AG09309 (cell line): ENCODE results near the gene PTMS.
A peak's percentile ranks its signal among the peaks of the same experiment; 100 is the strongest.

Experiments used
- DNase-seq: peaks from one replicate; pipeline ENCODE4 v3.0.0-alpha.2; 2010; ENCODE audit warnings: low read depth
- H3K4me3 ChIP-seq: 2 replicates; pipeline ENCODE4 v1.5.1; 2011; ENCODE audit warnings: mild to moderate bottlenecking, low read depth, low read length, moderate library complexity; ENCODE audit not compliant: control insufficient read depth
- TF ChIP-seq, protein P1 (sequence below): IDR thresholded peaks from 2 replicates; pipeline ENCODE4 v1.5.1; 2011; ENCODE audit warnings: mild to moderate bottlenecking, low read depth, low read length, inconsistent platforms; ENCODE audit not compliant: insufficient read depth, control insufficient read depth; ENCODE audit errors: missing control alignments

PTMS gene

DNA sequence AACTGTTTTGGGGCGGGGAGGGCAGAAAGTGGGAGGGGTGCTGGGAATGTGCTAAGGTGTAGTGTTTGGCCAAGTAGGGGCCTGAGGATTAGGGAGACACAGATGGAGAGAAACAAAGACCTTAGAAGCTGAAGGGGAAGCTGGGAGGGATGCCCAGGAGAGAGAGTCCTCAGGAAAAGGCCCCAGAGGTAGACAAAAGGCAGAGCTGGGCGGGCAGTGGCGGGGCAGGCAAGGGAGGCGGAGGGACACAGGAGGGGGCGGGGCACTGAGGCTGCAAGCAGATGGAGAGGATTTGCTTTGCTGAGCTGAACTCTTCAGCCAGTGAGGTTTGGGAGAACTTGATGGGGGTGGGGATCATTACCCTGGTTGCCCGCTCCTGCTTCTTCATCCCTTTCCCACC is 2.8 kb downstream of the PTMS start:
- TF ChIP-seq, protein P1, sequence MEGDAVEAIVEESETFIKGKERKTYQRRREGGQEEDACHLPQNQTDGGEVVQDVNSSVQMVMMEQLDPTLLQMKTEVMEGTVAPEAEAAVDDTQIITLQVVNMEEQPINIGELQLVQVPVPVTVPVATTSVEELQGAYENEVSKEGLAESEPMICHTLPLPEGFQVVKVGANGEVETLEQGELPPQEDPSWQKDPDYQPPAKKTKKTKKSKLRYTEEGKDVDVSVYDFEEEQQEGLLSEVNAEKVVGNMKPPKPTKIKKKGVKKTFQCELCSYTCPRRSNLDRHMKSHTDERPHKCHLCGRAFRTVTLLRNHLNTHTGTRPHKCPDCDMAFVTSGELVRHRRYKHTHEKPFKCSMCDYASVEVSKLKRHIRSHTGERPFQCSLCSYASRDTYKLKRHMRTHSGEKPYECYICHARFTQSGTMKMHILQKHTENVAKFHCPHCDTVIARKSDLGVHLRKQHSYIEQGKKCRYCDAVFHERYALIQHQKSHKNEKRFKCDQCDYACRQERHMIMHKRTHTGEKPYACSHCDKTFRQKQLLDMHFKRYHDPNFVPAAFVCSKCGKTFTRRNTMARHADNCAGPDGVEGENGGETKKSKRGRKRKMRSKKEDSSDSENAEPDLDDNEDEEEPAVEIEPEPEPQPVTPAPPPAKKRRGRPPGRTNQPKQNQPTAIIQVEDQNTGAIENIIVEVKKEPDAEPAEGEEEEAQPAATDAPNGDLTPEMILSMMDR = no peak
- peak overlapping the region; percentile 93 for H3K4me3 ChIP-seq
- DNase-seq = no peak

DNA sequence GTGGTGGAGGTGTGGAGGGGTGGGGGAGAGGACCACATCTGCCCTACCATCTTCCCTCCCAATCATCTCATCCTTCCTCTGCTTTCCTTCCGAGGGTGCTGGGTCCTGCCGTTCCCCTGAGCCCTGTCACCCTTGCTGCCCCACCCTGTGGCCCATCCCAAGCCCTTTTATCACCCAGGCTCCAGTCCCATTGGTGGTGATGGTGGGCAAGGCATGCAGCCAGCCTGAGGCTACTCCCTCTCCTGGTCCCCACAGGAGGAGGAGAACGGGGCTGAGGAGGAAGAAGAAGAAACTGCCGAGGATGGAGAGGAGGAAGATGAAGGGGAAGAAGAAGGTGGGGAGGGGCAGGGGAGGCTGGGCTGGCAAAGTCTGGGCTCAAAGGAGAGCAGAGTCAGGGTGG is 3.5 kb downstream of the PTMS start:
- no peak for DNase-seq
- H3K4me3 ChIP-seq = no peak overlapping the region
- TF ChIP-seq, protein P1 = no peak

GRCh38 chr12:6770094-6770493 is 3.9 kb downstream of the PTMS start:
- TF ChIP-seq, protein P1 = no peak
- DNase-seq = no peak
- no peak overlapping the region for H3K4me3 ChIP-seq

DNA sequence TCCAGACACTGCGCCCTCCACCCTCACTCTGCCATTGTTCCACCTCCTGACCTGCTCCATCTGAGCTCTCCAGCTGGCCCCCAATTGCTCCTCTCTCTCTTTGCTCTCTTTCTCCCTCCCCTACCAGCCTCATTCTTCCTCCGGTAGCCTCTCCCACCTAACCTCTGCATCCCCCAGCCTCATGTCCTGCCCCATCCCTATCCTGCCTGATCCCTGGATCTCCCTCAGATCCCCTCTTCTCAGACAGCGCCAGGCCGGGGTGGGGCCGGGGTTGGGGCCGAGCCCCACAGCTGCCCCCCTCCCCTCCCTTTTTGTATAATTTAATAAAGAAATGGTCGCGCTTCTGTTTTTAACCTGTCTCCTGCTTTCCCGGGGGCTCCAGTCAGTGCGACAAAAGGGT is 4.4 kb downstream of the PTMS start:
- TF ChIP-seq, protein P1 = no peak
- no peak for DNase-seq
- H3K4me3 ChIP-seq = no peak overlapping the region

- no peak overlapping the region for H3K4me3 ChIP-seq
- TF ChIP-seq, protein P1 = no peak
- no peak for DNase-seq
Measured at GRCh38 chr12:6771091-6771495, 4.9 kb downstream of the PTMS start.

DNA sequence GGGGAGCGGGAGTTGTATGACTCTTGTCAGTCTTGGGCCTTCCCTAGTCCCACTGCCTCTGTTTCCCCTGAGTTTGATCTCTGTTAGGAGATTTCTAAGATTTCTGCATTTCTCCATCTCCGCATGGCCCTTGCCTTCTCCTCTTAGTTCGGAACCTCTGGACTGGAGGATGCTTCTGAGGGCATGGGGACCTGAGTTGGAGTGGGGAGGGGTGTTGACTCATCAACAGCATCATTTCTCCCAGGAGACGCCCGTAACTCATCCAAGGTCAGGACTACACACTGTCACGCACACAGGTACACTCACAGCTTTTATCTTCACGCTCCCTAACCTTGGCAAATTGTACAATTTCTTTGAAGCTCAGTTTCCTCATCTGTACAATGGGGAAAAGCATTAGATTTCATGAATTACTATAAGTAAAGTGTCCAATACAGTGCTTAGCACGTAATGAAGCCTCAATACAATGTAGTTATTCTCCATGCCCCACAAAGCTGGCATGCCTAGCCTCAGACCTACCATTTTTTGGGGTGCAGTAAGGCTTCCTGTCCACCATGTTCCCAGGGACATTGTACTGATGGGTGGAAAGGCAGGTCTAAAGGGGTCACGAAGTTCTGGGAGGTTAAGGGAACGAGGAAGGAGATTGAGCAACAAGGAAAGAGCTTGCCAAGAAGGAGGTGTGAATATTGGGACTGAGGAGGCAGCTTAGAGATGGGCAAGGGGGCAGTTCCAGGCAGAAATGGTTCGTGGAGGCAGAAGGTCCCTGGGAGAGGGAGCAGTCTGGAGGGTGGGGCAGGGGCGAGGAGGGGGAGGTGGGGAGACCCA is 5.6 kb downstream of the PTMS start:
- no peak for DNase-seq
- no peak overlapping the region for H3K4me3 ChIP-seq
- TF ChIP-seq, protein P1 = no peak
